SK-N-SH treated with all-trans-retinoic acid at 6 μM for 48 hours (cell line): ENCODE data around the gene INO80C.

ENCODE experiments used
- ATAC-seq: fragments of 200-7000 bp; cut with Tn5 transposase; 3 replicates; pipeline ENCODE4 v1.9.1; 2020; ENCODE audit warnings: mild to moderate bottlenecking, moderate library complexity
- ARNTL ChIP-seq: fragments of 450-650 bp; formaldehyde crosslinking; IDR thresholded peaks from 2 replicates; pipeline ENCODE4 v1.5.0; 2020; ENCODE audit warnings: low read depth, mild to moderate bottlenecking, moderate library complexity, borderline replicate concordance
- BACH2 ChIP-seq: fragments of 250-450 bp; sonication (Bioruptor Pico); IDR thresholded peaks from 2 replicates; pipeline ENCODE4 v1.9.0; 2021; ENCODE audit warnings: mild to moderate bottlenecking, borderline replicate concordance
- CSDC2 ChIP-seq: fragments of 250-450 bp; sonication (Bioruptor Pico); IDR thresholded peaks from 2 replicates; pipeline ENCODE4 v1.5.0; 2020; ENCODE audit warnings: mild to moderate bottlenecking, moderate library complexity
- GLIS3 ChIP-seq: fragments of 250-450 bp; sonication (Bioruptor Pico); IDR thresholded peaks from 2 replicates; pipeline ENCODE4 v1.5.0; 2020; ENCODE audit warnings: mild to moderate bottlenecking, moderate library complexity
- ISL1 ChIP-seq: fragments of 250-450 bp; sonication (Bioruptor Pico); IDR thresholded peaks from 2 replicates; pipeline ENCODE4 v2.1.2; 2022; ENCODE audit warnings: mild to moderate bottlenecking, moderate library complexity
- OSR1 ChIP-seq: fragments of 250-450 bp; sonication (Bioruptor Pico); IDR thresholded peaks from 2 replicates; pipeline ENCODE4 v1.8.0; 2022; ENCODE audit warnings: moderate library complexity, mild to moderate bottlenecking, inconsistent platforms
- PPARA ChIP-seq: fragments of 250-450 bp; sonication (Bioruptor Pico); IDR thresholded peaks from 2 replicates; pipeline ENCODE4 v1.5.0; 2020; ENCODE audit warnings: mild to moderate bottlenecking, borderline replicate concordance
- RARB ChIP-seq: fragments of 250-450 bp; sonication (Bioruptor Pico); IDR thresholded peaks from 2 replicates; pipeline ENCODE4 v1.8.0; 2021; ENCODE audit warnings: mild to moderate bottlenecking, moderate library complexity
- SNAI2 ChIP-seq: fragments of 250-450 bp; sonication (Bioruptor Pico); IDR thresholded peaks from 2 replicates; pipeline ENCODE4 v1.5.0; 2020; ENCODE audit warnings: mild to moderate bottlenecking, moderate library complexity
- TCF4 ChIP-seq: fragments of 250-450 bp; sonication (Bioruptor Pico); IDR thresholded peaks from 2 replicates; pipeline ENCODE4 v1.8.0; 2021; ENCODE audit warnings: mild to moderate bottlenecking, moderate library complexity, borderline replicate concordance
- TOX ChIP-seq: fragments of 250-450 bp; sonication (Bioruptor Pico); IDR thresholded peaks from 2 replicates; pipeline ENCODE4 v1.8.0; 2021; ENCODE audit warnings: mild to moderate bottlenecking, moderate library complexity, borderline replicate concordance
- ZC3H10 ChIP-seq: fragments of 250-450 bp; sonication (Bioruptor Pico); IDR thresholded peaks from 2 replicates; pipeline ENCODE4 v1.5.1; 2021; ENCODE audit warnings: mild to moderate bottlenecking, moderate library complexity
- ZFP3 ChIP-seq: fragments of 250-450 bp; sonication (Bioruptor Pico); IDR thresholded peaks from 2 replicates; pipeline ENCODE4 v1.5.0; 2020; ENCODE audit warnings: mild to moderate bottlenecking, moderate library complexity
- ZNF565 ChIP-seq: fragments of 450-650 bp; formaldehyde crosslinking; conservative IDR thresholded peaks from 2 replicates; pipeline ENCODE4 v1.5.0; 2020; ENCODE audit warnings: low read depth, mild to moderate bottlenecking, moderate library complexity
- ZNF70 ChIP-seq: fragments of 450-650 bp; formaldehyde crosslinking; IDR thresholded peaks from 2 replicates; pipeline ENCODE4 v1.5.0; 2020; ENCODE audit warnings: mild to moderate bottlenecking, moderate library complexity
- ZNF8 ChIP-seq: fragments of 450-650 bp; formaldehyde crosslinking; IDR thresholded peaks from 2 replicates; pipeline ENCODE4 v1.5.0; 2020; ENCODE audit warnings: mild to moderate bottlenecking, moderate library complexity
- TF ChIP-seq, protein P1 (sequence below): fragments of 250-450 bp; sonication (Bioruptor Pico); IDR thresholded peaks from 2 replicates; pipeline ENCODE4 v1.5.1; 2021; ENCODE audit warnings: mild to moderate bottlenecking, moderate library complexity
- TF ChIP-seq, protein P2 (sequence below): fragments of 250-450 bp; sonication (Bioruptor Pico); IDR thresholded peaks from 2 replicates; pipeline ENCODE4 v1.8.0; 2021; ENCODE audit warnings: low read depth, mild to moderate bottlenecking, moderate library complexity, borderline replicate concordance
- TF ChIP-seq, protein P3 (sequence below): fragments of 250-450 bp; sonication (Bioruptor Pico); IDR thresholded peaks from 2 replicates; pipeline ENCODE4 v1.5.0; 2020; ENCODE audit warnings: mild to moderate bottlenecking, moderate library complexity
- TF ChIP-seq, protein P4 (sequence below): fragments of 250-450 bp; sonication (Bioruptor Pico); IDR thresholded peaks from 2 replicates; pipeline ENCODE4 v1.5.1; 2020; ENCODE audit warnings: low read depth, mild to moderate bottlenecking, moderate library complexity

INO80C gene

DNA sequence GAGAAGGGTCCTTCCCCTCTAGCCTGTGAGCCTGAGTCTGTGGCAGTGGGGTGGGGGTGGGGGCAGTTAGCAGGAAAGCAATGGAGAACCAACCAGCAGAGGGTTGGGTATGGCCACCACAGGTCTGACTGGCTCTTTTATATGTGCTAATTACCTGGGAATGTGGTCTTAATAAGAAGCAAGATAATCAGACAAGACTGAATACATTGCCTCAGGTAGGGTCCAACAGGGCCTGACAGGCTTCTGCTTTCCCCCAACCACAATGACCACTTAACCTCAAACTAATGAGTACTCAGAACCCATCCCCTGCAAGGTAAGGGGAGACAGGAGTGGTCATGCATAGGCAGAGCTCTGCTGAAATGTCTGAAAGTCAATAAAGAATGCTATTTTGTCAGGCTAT, 44.6 kb upstream of the INO80C start:
- TF ChIP-seq TOX (CRISPR knock-in tag) = no peak
- no peak for TF ChIP-seq TCF4 (CRISPR knock-in tag)
- no peak for TF ChIP-seq ZNF70 (CRISPR knock-in tag)
- no peak for TF ChIP-seq ZNF565 (CRISPR knock-in tag)
- TF ChIP-seq GLIS3 (CRISPR knock-in tag) = no peak
- no peak for TF ChIP-seq ZFP3 (CRISPR knock-in tag)
- TF ChIP-seq SNAI2 (CRISPR knock-in tag) = no peak
- no peak for TF ChIP-seq ZNF8
- TF ChIP-seq RARB = no peak
- TF ChIP-seq ISL1 (CRISPR knock-in tag) = no peak
- TF ChIP-seq, protein P1, sequence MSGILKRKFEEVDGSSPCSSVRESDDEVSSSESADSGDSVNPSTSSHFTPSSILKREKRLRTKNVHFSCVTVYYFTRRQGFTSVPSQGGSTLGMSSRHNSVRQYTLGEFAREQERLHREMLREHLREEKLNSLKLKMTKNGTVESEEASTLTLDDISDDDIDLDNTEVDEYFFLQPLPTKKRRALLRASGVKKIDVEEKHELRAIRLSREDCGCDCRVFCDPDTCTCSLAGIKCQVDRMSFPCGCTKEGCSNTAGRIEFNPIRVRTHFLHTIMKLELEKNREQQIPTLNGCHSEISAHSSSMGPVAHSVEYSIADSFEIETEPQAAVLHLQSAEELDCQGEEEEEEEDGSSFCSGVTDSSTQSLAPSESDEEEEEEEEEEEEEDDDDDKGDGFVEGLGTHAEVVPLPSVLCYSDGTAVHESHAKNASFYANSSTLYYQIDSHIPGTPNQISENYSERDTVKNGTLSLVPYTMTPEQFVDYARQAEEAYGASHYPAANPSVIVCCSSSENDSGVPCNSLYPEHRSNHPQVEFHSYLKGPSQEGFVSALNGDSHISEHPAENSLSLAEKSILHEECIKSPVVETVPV = no peak
- TF ChIP-seq, protein P2, sequence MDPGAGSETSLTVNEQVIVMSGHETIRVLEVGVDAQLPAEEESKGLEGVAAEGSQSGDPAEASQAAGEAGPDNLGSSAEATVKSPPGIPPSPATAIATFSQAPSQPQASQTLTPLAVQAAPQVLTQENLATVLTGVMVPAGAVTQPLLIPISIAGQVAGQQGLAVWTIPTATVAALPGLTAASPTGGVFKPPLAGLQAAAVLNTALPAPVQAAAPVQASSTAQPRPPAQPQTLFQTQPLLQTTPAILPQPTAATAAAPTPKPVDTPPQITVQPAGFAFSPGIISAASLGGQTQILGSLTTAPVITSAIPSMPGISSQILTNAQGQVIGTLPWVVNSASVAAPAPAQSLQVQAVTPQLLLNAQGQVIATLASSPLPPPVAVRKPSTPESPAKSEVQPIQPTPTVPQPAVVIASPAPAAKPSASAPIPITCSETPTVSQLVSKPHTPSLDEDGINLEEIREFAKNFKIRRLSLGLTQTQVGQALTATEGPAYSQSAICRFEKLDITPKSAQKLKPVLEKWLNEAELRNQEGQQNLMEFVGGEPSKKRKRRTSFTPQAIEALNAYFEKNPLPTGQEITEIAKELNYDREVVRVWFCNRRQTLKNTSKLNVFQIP (CRISPR knock-in tag) = no peak
- no peak for TF ChIP-seq ZC3H10
- TF ChIP-seq, protein P3, sequence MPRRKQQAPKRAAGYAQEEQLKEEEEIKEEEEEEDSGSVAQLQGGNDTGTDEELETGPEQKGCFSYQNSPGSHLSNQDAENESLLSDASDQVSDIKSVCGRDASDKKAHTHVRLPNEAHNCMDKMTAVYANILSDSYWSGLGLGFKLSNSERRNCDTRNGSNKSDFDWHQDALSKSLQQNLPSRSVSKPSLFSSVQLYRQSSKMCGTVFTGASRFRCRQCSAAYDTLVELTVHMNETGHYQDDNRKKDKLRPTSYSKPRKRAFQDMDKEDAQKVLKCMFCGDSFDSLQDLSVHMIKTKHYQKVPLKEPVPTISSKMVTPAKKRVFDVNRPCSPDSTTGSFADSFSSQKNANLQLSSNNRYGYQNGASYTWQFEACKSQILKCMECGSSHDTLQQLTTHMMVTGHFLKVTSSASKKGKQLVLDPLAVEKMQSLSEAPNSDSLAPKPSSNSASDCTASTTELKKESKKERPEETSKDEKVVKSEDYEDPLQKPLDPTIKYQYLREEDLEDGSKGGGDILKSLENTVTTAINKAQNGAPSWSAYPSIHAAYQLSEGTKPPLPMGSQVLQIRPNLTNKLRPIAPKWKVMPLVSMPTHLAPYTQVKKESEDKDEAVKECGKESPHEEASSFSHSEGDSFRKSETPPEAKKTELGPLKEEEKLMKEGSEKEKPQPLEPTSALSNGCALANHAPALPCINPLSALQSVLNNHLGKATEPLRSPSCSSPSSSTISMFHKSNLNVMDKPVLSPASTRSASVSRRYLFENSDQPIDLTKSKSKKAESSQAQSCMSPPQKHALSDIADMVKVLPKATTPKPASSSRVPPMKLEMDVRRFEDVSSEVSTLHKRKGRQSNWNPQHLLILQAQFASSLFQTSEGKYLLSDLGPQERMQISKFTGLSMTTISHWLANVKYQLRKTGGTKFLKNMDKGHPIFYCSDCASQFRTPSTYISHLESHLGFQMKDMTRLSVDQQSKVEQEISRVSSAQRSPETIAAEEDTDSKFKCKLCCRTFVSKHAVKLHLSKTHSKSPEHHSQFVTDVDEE (CRISPR knock-in tag) = no peak
- TF ChIP-seq PPARA (CRISPR knock-in tag) = no peak
- no peak for TF ChIP-seq CSDC2 (CRISPR knock-in tag)
- ATAC-seq = no peak

DNA sequence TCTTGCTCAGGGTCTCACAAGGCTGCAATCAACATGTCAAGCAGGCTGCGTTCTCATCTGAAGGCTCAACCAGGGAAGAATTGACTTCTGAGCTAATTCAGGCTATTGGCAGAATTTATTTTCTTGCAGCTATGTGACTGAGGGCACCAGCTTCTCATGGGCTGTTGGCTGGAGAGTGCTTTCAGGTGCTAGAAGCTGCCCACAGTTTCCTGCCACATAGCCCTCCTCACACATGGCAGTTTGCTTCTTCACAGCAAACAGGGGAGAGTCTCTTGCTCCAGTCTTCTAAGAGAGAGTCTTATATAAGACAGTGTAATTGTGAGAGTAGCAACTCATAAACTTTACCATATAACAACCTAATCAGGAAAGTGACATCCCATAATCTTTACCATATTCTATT, 37.5 kb upstream of the INO80C start:
- TF ChIP-seq BACH2 (CRISPR knock-in tag) (no peak), SNAI2 (CRISPR knock-in tag) (no peak), ZNF565 (CRISPR knock-in tag) (no peak), OSR1 (CRISPR knock-in tag) (no peak), ZFP3 (CRISPR knock-in tag) (no peak), GLIS3 (CRISPR knock-in tag) (no peak), RARB (no peak)
- TF ChIP-seq, protein P1 = no peak
- TF ChIP-seq, protein P4, sequence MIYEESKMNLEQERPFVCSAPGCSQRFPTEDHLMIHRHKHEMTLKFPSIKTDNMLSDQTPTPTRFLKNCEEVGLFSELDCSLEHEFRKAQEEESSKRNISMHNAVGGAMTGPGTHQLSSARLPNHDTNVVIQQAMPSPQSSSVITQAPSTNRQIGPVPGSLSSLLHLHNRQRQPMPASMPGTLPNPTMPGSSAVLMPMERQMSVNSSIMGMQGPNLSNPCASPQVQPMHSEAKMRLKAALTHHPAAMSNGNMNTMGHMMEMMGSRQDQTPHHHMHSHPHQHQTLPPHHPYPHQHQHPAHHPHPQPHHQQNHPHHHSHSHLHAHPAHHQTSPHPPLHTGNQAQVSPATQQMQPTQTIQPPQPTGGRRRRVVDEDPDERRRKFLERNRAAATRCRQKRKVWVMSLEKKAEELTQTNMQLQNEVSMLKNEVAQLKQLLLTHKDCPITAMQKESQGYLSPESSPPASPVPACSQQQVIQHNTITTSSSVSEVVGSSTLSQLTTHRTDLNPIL (CRISPR knock-in tag) = no peak
- ATAC-seq = no peak

DNA sequence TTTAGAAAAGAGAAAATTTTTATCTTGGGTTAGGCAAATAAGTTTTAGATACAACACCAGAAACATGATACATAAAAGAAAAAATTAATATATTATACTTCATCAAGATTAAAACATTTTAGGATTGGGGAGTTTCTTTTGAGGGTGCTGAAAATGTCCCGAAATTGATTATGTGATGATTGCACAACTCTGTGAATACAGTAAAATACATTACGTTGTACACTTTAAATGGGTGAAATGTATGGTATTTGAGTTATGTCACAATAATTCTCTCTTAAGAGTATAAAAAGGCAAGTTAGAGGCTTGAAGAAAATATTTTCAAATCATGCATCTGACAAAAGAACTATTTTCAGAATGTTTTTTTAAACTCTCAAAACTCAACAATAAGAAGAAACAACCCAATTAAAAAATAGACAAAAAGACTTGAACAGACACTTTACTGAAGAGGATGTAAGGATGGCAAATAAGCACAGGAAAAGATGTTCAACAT, 36.2 kb upstream of the INO80C start:
- TF ChIP-seq ZFP3 (CRISPR knock-in tag) (no peak), TCF4 (CRISPR knock-in tag) (no peak), GLIS3 (CRISPR knock-in tag) (no peak), OSR1 (CRISPR knock-in tag) (no peak), TOX (CRISPR knock-in tag) (no peak), ARNTL (no peak), CSDC2 (CRISPR knock-in tag) (no peak), ZNF70 (CRISPR knock-in tag) (no peak)
- TF ChIP-seq, protein P4 (CRISPR knock-in tag) = no peak
- TF ChIP-seq, protein P1 = no peak
- no peak for ATAC-seq
